HepG2 (cell line): ENCODE results near the gene MIER2. TPM values are rescaled to one million over a fixed set of nuclear protein-coding genes. Genes with fewer than 3 reads are reported as not detected.

Experiments used
- CBX1 ChIP-seq: IDR thresholded peaks from one replicate; pipeline ENCODE4 v1.6.1; 2016; ENCODE audit warnings: antibody characterized with exemption, low read depth
- CREM ChIP-seq, 2 experiments: sonication (generic) in 1 of 2; formaldehyde crosslinking in 1 of 2; IDR thresholded peaks; 2 replicates each; pipeline versions ENCODE4 v1.4.0 to v1.6.1; 2016 to 2020; ENCODE audit warnings: antibody characterized with exemption in 1 of 2, mild to moderate bottlenecking in 1 of 2, missing genetic modification reagents in 1 of 2
- EED ChIP-seq: sonication (generic); formaldehyde crosslinking; IDR thresholded peaks from 2 replicates; pipeline ENCODE4 v1.5.0; 2020; ENCODE audit warnings: mild to moderate bottlenecking, missing genetic modification reagents
- GABPB1 ChIP-seq: IDR thresholded peaks from 2 replicates; pipeline ENCODE4 v1.6.1; 2016; ENCODE audit warnings: mild to moderate bottlenecking, missing genetic modification reagents, moderate library complexity, missing compliant biosample characterization
- GFI1 ChIP-seq: sonication (generic); formaldehyde crosslinking; IDR thresholded peaks from 2 replicates; pipeline ENCODE4 v1.5.0; 2020; ENCODE audit warnings: missing genetic modification reagents, mild to moderate bottlenecking, borderline replicate concordance
- HCFC1 ChIP-seq: fragments of 150-350 bp; IDR thresholded peaks from 2 replicates; pipeline ENCODE4 v1.6.1; 2014; ENCODE audit warnings: low read depth, low read length
- HOXA7 ChIP-seq: sonication (generic); formaldehyde crosslinking; IDR thresholded peaks from 2 replicates; pipeline ENCODE4 v1.8.1; 2022; ENCODE audit warnings: mild to moderate bottlenecking, missing genetic modification reagents, moderate library complexity
- KLF16 ChIP-seq, 2 experiments: sonication (generic) in 1 of 2; formaldehyde crosslinking in 1 of 2; IDR thresholded peaks; 2 replicates each; pipeline versions ENCODE4 v1.6.1 to v1.8.0; 2016 to 2023; ENCODE audit warnings: missing genetic modification reagents in 2 of 2, missing compliant biosample characterization in 1 of 2
- NR2F6 ChIP-seq, 2 experiments: IDR thresholded peaks; 2 replicates each; pipeline ENCODE4 v1.6.1; 2016; ENCODE audit warnings: antibody characterized with exemption in 1 of 2, mild to moderate bottlenecking in 1 of 2
- POLR2AphosphoS5 ChIP-seq: IDR thresholded peaks from 2 replicates; pipeline ENCODE4 v1.6.1; 2012; ENCODE audit warnings: low read depth, low read length
- RAD21 ChIP-seq: fragments of 450-650 bp; formaldehyde crosslinking; IDR thresholded peaks from 2 replicates; pipeline ENCODE4 v1.5.0; 2020; ENCODE audit warnings: mild to moderate bottlenecking
- TMF1 ChIP-seq: sonication (generic); formaldehyde crosslinking; IDR thresholded peaks from 2 replicates; pipeline ENCODE4 v1.8.1; 2022; ENCODE audit warnings: low read depth, missing genetic modification reagents
- TRIM24 ChIP-seq: sonication (generic); formaldehyde crosslinking; IDR thresholded peaks from 2 replicates; pipeline ENCODE4 v1.8.0; 2022; ENCODE audit warnings: mild to moderate bottlenecking, missing genetic modification reagents
- XRCC5 ChIP-seq: fragments of 200-400 bp; formaldehyde crosslinking; optimal IDR thresholded peaks from 2 replicates; pipeline ENCODE3; 2017; ENCODE audit warnings: mild to moderate bottlenecking, low read length
- ZFP82 ChIP-seq: sonication (generic); formaldehyde crosslinking; IDR thresholded peaks from 2 replicates; pipeline ENCODE4 v1.5.1; 2020; ENCODE audit warnings: mild to moderate bottlenecking, missing genetic modification reagents, borderline replicate concordance
- ZNF121 ChIP-seq: sonication (generic); formaldehyde crosslinking; IDR thresholded peaks from 2 replicates; pipeline ENCODE4 v1.5.0; 2020; ENCODE audit warnings: mild to moderate bottlenecking, missing genetic modification reagents
- ZNF383 ChIP-seq: sonication (generic); formaldehyde crosslinking; IDR thresholded peaks from 2 replicates; pipeline ENCODE4 v1.4.0; 2020; ENCODE audit warnings: missing genetic modification reagents, mild to moderate bottlenecking, borderline replicate concordance
- ZNF567 ChIP-seq: sonication (generic); formaldehyde crosslinking; IDR thresholded peaks from 2 replicates; pipeline ENCODE4 v1.8.1; 2023; ENCODE audit warnings: mild to moderate bottlenecking, missing genetic modification reagents, borderline replicate concordance
- ZNF7 ChIP-seq: IDR thresholded peaks from 2 replicates; pipeline ENCODE4 v1.6.1; 2016; ENCODE audit warnings: missing biosample characterization, missing genetic modification reagents
- ZNF790 ChIP-seq: sonication (generic); formaldehyde crosslinking; IDR thresholded peaks from 2 replicates; pipeline ENCODE4 v1.8.0; 2022; ENCODE audit warnings: missing genetic modification reagents, mild to moderate bottlenecking, borderline replicate concordance
- polyA plus RNA-seq, 8 experiments: library from polyadenylated mRNA; depleted of rRNA in 3 of 8; stranded (reverse) in 7 of 8; unstranded in 1 of 8; fragments of >200 nt; fragmentation: Illumina TruSeq in 4 of 8; extraction: Trizol in 4 of 8; gene quantifications; 2 replicates each; pipeline versions ENCODE4 v1.2.1 to v1.2.3, GENCODE V29; 2011 to 2016; ENCODE audit warnings: low read depth in 4 of 8, missing spikeins in 1 of 8, mixed read lengths in 1 of 8; ENCODE audit not compliant: insufficient read depth in 1 of 8
- total RNA-seq, 5 experiments: library from RNA; depleted of rRNA; stranded (reverse); fragments of >200 nt; fragmentation: Illumina TruSeq; extraction: Trizol; gene quantifications; 2 replicates each; pipeline ENCODE4 v1.2.3, GENCODE V29; 2016; ENCODE audit warnings: low read depth in 1 of 5
- TF ChIP-seq, protein P1 (sequence below): sonication (generic); formaldehyde crosslinking; IDR thresholded peaks from 2 replicates; pipeline ENCODE4 v1.4.0; 2020; ENCODE audit warnings: missing genetic modification reagents; ENCODE audit errors: not compliant biosample characterization
- TF ChIP-seq, protein P2 (sequence below): IDR thresholded peaks from 2 replicates; pipeline ENCODE4 v1.6.1; 2016; ENCODE audit warnings: missing compliant biosample characterization, missing genetic modification reagents, borderline replicate concordance
- TF ChIP-seq, protein P3 (sequence below), 2 experiments: sonication (generic) in 1 of 2; formaldehyde crosslinking in 1 of 2; IDR thresholded peaks; 2 replicates each; pipeline versions ENCODE4 v1.4.0 to v1.6.1; 2018 to 2020; ENCODE audit warnings: missing genetic modification reagents in 2 of 2, borderline replicate concordance in 1 of 2, low read depth in 1 of 2, mild to moderate bottlenecking in 1 of 2, missing biosample characterization in 1 of 2
- TF ChIP-seq, protein P4 (sequence below): sonication (generic); formaldehyde crosslinking; IDR thresholded peaks from 2 replicates; pipeline ENCODE4 v1.4.0; 2020; ENCODE audit warnings: mild to moderate bottlenecking, low read depth, missing genetic modification reagents

Gene MIER2
- total and polyA plus RNA-seq, 2 of the 13 experiments (the other 11 are each of a cell fraction or from before 2014, with no cell fraction given), result 9.6 to 25.7 TPM

DNA sequence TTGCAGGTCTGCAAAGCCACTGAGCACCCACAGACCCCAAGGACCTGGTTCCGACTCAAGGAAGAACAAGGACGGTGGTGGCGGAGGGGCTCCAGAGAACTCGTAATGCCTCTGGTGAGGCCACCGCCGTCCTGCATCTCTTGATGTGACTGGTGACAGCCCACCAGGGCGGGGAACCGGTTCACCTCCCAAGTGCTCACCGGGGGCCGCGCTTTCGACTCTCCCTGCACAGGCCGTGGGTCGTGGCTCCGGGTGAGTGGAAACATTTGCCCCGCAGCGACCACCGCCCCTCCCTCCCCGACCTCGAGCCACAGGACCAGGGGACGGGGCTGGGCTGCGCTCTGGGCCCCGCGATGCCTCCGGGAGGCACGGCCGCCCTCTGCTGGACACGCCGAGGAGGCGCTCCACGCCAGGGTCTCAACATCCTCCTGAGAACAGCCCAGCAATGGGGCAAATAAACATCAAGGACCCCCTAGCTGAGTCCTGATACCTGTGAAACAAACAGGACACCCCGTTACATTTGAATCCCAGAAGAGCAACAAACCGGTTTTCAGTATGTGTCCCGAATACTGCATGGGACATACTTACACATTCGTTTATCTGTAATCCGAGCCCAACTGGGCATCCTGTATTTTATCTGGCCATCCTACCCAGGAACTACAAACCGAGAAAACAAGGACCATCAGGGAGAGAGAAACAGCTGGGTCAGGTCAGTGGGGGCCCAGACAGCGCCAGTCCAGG, 49.5 kb downstream of the MIER2 start (continued):
- TF ChIP-seq, protein P1, sequence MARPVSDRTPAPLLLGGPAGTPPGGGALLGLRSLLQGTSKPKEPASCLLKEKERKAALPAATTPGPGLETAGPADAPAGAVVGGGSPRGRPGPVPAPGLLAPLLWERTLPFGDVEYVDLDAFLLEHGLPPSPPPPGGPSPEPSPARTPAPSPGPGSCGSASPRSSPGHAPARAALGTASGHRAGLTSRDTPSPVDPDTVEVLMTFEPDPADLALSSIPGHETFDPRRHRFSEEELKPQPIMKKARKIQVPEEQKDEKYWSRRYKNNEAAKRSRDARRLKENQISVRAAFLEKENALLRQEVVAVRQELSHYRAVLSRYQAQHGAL (CRISPR knock-in tag), result no peak
- TF ChIP-seq ZFP82 (CRISPR knock-in tag), result no peak
- peak in 1 of 2 experiments; percentile 22; a peak in 1 of 4 replicates for TF ChIP-seq KLF16 (CRISPR knock-in tag; IDR thresholded peaks at IDR 0.05)
- TF ChIP-seq NR2F6 (IDR thresholded peaks at IDR 0.05), result no peak
- TF ChIP-seq NR2F6 (CRISPR knock-in tag; IDR thresholded peaks at IDR 0.05), result no peak
- TF ChIP-seq TMF1 (CRISPR knock-in tag), result no peak
- TF ChIP-seq ZNF790 (CRISPR knock-in tag), result peak; percentile 30; the same call in 1 of the 2 replicates
- no peak for TF ChIP-seq GFI1 (CRISPR knock-in tag)
- no peak for TF ChIP-seq CBX1
- no peak for TF ChIP-seq TRIM24
- no peak for TF ChIP-seq CREM (IDR thresholded peaks at IDR 0.05)
- no peak for TF ChIP-seq CREM (CRISPR knock-in tag; IDR thresholded peaks at IDR 0.05)
- no peak for TF ChIP-seq POLR2AphosphoS5
- peak; percentile 54; the same call in 1 of the 2 replicates for TF ChIP-seq RAD21 (CRISPR knock-in tag)
- TF ChIP-seq HCFC1, result no peak
- TF ChIP-seq ZNF567, result no peak
- TF ChIP-seq, protein P2, sequence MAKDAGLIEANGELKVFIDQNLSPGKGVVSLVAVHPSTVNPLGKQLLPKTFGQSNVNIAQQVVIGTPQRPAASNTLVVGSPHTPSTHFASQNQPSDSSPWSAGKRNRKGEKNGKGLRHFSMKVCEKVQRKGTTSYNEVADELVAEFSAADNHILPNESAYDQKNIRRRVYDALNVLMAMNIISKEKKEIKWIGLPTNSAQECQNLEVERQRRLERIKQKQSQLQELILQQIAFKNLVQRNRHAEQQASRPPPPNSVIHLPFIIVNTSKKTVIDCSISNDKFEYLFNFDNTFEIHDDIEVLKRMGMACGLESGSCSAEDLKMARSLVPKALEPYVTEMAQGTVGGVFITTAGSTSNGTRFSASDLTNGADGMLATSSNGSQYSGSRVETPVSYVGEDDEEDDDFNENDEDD, result no peak
- TF ChIP-seq, protein P3, sequence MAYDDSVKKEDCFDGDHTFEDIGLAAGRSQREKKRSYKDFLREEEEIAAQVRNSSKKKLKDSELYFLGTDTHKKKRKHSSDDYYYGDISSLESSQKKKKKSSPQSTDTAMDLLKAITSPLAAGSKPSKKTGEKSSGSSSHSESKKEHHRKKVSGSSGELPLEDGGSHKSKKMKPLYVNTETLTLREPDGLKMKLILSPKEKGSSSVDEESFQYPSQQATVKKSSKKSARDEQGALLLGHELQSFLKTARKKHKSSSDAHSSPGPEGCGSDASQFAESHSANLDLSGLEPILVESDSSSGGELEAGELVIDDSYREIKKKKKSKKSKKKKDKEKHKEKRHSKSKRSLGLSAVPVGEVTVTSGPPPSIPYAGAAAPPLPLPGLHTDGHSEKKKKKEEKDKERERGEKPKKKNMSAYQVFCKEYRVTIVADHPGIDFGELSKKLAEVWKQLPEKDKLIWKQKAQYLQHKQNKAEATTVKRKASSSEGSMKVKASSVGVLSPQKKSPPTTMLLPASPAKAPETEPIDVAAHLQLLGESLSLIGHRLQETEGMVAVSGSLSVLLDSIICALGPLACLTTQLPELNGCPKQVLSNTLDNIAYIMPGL (CRISPR knock-in tag; IDR thresholded peaks at IDR 0.05; ENCODE audit: borderline replicate concordance in 1 of 2, low read depth in 1 of 2), result 0 out of 4 replicates have a peak, but pooled peaks of 1 of the 2 experiments have one; percentile 40
- TF ChIP-seq XRCC5, result peak; percentile 82
- no peak for TF ChIP-seq ZNF7 (CRISPR knock-in tag)
- TF ChIP-seq, protein P4, sequence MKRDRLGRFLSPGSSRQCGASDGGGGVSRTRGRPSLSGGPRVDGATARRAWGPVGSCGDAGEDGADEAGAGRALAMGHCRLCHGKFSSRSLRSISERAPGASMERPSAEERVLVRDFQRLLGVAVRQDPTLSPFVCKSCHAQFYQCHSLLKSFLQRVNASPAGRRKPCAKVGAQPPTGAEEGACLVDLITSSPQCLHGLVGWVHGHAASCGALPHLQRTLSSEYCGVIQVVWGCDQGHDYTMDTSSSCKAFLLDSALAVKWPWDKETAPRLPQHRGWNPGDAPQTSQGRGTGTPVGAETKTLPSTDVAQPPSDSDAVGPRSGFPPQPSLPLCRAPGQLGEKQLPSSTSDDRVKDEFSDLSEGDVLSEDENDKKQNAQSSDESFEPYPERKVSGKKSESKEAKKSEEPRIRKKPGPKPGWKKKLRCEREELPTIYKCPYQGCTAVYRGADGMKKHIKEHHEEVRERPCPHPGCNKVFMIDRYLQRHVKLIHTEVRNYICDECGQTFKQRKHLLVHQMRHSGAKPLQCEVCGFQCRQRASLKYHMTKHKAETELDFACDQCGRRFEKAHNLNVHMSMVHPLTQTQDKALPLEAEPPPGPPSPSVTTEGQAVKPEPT (CRISPR knock-in tag), result no peak
- TF ChIP-seq ZNF383, result no peak
- TF ChIP-seq GABPB1 (CRISPR knock-in tag), result peak; percentile 44; the same call in 1 of the 2 replicates
- 0 out of 2 replicates have a peak, but pooled peaks have one; percentile 13 for TF ChIP-seq EED (CRISPR knock-in tag)
- no peak for TF ChIP-seq HOXA7 (CRISPR knock-in tag)
- no peak for TF ChIP-seq ZNF121 (CRISPR knock-in tag)
